Activated T-helper 1 cell treated with anti-CD3 and anti-CD28 coated beads, Interleukin-2, amount 50 U/mL, for 16 hours (primary cell): ENCODE data around the gene DDX24.
"Not testable (repeated sequence)": the region's sequence is repeated elsewhere in the genome, so short reads cannot be mapped to it uniquely, and the experiment has no call there.

Experiments
- DNase-seq, 2 donors: peaks; one replicate each; pipeline ENCODE4 v3.0.0-alpha.2; 2020; ENCODE audit warnings: low read depth in 1 of 2, low spot score in 1 of 2

DDX24 gene

GRCh38 chr14:94081386-94081820, 401 bp upstream of the DDX24 start:
- no peak for DNase-seq

GRCh38 chr14:94079891-94080620, 946 bp downstream of the DDX24 start:
- no peak for DNase-seq

GRCh38 chr14:94077823-94078222, 3.2 kb downstream of the DDX24 start:
- DNase-seq = no peak

GRCh38 chr14:94077111-94077821, 3.7 kb downstream of the DDX24 start:
- no peak for DNase-seq

- DNase-seq = no peak
Observed at GRCh38 chr14:94075008-94075407, 6.0 kb downstream of the DDX24 start.

- no peak for DNase-seq
Observed at GRCh38 chr14:94074534-94074933, 6.5 kb downstream of the DDX24 start.

GRCh38 chr14:94072076-94072475, 8.9 kb downstream of the DDX24 start:
- not testable (repeated sequence) for DNase-seq

- no peak for DNase-seq
Observed at GRCh38 chr14:94066089-94066676, 14.8 kb downstream of the DDX24 start.

- DNase-seq = no peak
Observed at GRCh38 chr14:94062344-94062940, 18.6 kb downstream of the DDX24 start.

- DNase-seq = no peak
Observed at GRCh38 chr14:94059998-94060397, 21.0 kb downstream of the DDX24 start.

GRCh38 chr14:94058674-94059138, 22.3 kb downstream of the DDX24 start:
- no peak for DNase-seq

- DNase-seq = no peak
Observed at GRCh38 chr14:94058128-94058673, 22.8 kb downstream of the DDX24 start.

- DNase-seq = no peak
Observed at GRCh38 chr14:94056579-94057308, 24.3 kb downstream of the DDX24 start.

GRCh38 chr14:94054936-94055335, 26.1 kb downstream of the DDX24 start:
- no peak for DNase-seq

GRCh38 chr14:94054401-94054800, 26.6 kb downstream of the DDX24 start:
- DNase-seq = no peak

GRCh38 chr14:94052662-94053061, 28.3 kb downstream of the DDX24 start:
- DNase-seq = no peak

- no peak for DNase-seq
Observed at GRCh38 chr14:94052199-94052598, 28.8 kb downstream of the DDX24 start.

- no peak for DNase-seq
Observed at GRCh38 chr14:94051779-94052178, 29.2 kb downstream of the DDX24 start.

GRCh38 chr14:94051115-94051514, 29.9 kb downstream of the DDX24 start:
- DNase-seq = no peak

- no peak for DNase-seq
Observed at GRCh38 chr14:94050231-94050880, 30.6 kb downstream of the DDX24 start.
